WTC11 (cell line): ENCODE results near the gene PGM2. TPM values are rescaled to one million over a fixed set of nuclear protein-coding genes. Genes with fewer than 3 reads are reported as not detected.

Experiments
- ATAC-seq: fragments of 200-7000 bp; cut with Tn5 transposase; 2 replicates; pipeline ENCODE4 v1.10.0; 2021; ENCODE audit warnings: mild to moderate bottlenecking, moderate library complexity
- CTCF ChIA-PET: fragments of 300-600 bp; sonication (Branson Sonifier 250); formaldehyde crosslinking; loops from one replicate; lab custom pipeline; 2021; ENCODE audit warnings: antibody characterized with exemption; lab: Charles Lee
- POLR2A ChIA-PET: fragments of 350-600 bp; sonication (Branson Sonifier 250); formaldehyde crosslinking; loops from one replicate; lab custom pipeline; 2021; ENCODE audit warnings: antibody characterized with exemption; lab: Charles Lee
- DNase-seq: peaks from one replicate; pipeline ENCODE4 v3.0.0; 2021; ENCODE audit warnings: low spot score
- H3K27ac Mint-ChIP-seq: 2 replicates; pipeline ENCODE4 v1.8.0; 2021; ENCODE audit warnings: mixed read lengths
- H3K27me3 Mint-ChIP-seq: 2 replicates; pipeline ENCODE4 v1.8.0; 2021; ENCODE audit warnings: low read depth, mild to moderate bottlenecking, moderate library complexity, mixed read lengths
- H3K36me3 Mint-ChIP-seq: 2 replicates; pipeline ENCODE4 v1.8.0; 2021; ENCODE audit warnings: mixed read lengths
- H3K4me1 Mint-ChIP-seq: 2 replicates; pipeline ENCODE4 v1.8.0; 2022; ENCODE audit warnings: mixed read lengths
- H3K4me3 Mint-ChIP-seq: 2 replicates; pipeline ENCODE4 v1.8.0; 2021; ENCODE audit warnings: mild to moderate bottlenecking, moderate library complexity, mixed read lengths
- H3K9me3 Mint-ChIP-seq: 2 replicates; pipeline ENCODE4 v1.8.0; 2021; ENCODE audit warnings: mixed read lengths
- ATF1 ChIP-seq: sonication (generic); formaldehyde crosslinking; IDR thresholded peaks from 2 replicates; pipeline ENCODE4 v1.8.1; 2023; ENCODE audit warnings: mild to moderate bottlenecking, moderate library complexity, missing genetic modification reagents
- HMGA2 ChIP-seq: fragments of 250-450 bp; sonication (Bioruptor Pico); IDR thresholded peaks from 2 replicates; pipeline ENCODE4 v1.4.0; 2021; ENCODE audit warnings: mild to moderate bottlenecking, moderate library complexity
- JAZF1 ChIP-seq: fragments of 250-450 bp; sonication (Bioruptor Pico); IDR thresholded peaks from 2 replicates; pipeline ENCODE4 v1.9.0; 2021; ENCODE audit warnings: moderate library complexity, mild to moderate bottlenecking, inconsistent platforms
- KAT7 ChIP-seq: sonication (generic); formaldehyde crosslinking; IDR thresholded peaks from 2 replicates; pipeline ENCODE4 v1.8.1; 2023; ENCODE audit warnings: missing genetic modification reagents, mild to moderate bottlenecking, borderline replicate concordance
- NFYB ChIP-seq: sonication (generic); formaldehyde crosslinking; conservative IDR thresholded peaks from 2 replicates; pipeline ENCODE4 v1.8.0; 2022; ENCODE audit warnings: low read depth, missing genetic modification reagents
- OVOL2 ChIP-seq: fragments of 250-450 bp; sonication (Bioruptor Pico); IDR thresholded peaks from 2 replicates; pipeline ENCODE4 v1.9.0; 2021; ENCODE audit warnings: mild to moderate bottlenecking, borderline replicate concordance
- RELA ChIP-seq: sonication (generic); formaldehyde crosslinking; IDR thresholded peaks from 2 replicates; pipeline ENCODE4 v1.8.1; 2022; ENCODE audit warnings: missing genetic modification reagents, mild to moderate bottlenecking, borderline replicate concordance
- ZNF232 ChIP-seq: sonication (generic); formaldehyde crosslinking; IDR thresholded peaks from 2 replicates; pipeline ENCODE4 v1.8.0; 2022; ENCODE audit warnings: mild to moderate bottlenecking, missing genetic modification reagents
- total RNA-seq: library from RNA; stranded (reverse); gene quantifications from 3 replicates; pipeline ENCODE4 v1.2.3, GENCODE V29; 2021
- TF ChIP-seq, protein P1 (sequence below): sonication (generic); formaldehyde crosslinking; IDR thresholded peaks from 2 replicates; pipeline ENCODE4 v1.8.1; 2022; ENCODE audit warnings: mild to moderate bottlenecking, moderate library complexity, missing genetic modification reagents
- TF ChIP-seq, protein P2 (sequence below): sonication (generic); formaldehyde crosslinking; conservative IDR thresholded peaks from 2 replicates; pipeline ENCODE4 v1.8.1; 2023; ENCODE audit warnings: mild to moderate bottlenecking, low read depth, missing genetic modification reagents, moderate library complexity
- TF ChIP-seq, protein P3 (sequence below): fragments of 250-450 bp; sonication (Bioruptor Pico); IDR thresholded peaks from 2 replicates; pipeline ENCODE4 v1.9.0; 2021; ENCODE audit warnings: mild to moderate bottlenecking
- TF ChIP-seq, protein P4 (sequence below): fragments of 250-450 bp; sonication (Bioruptor Pico); IDR thresholded peaks from 2 replicates; pipeline ENCODE4 v1.9.0; 2021; ENCODE audit warnings: moderate library complexity, mild to moderate bottlenecking, inconsistent platforms, borderline replicate concordance
- TF ChIP-seq, protein P5 (sequence below): fragments of 250-450 bp; sonication (Bioruptor Pico); IDR thresholded peaks from 2 replicates; pipeline ENCODE4 v1.9.0; 2021; ENCODE audit warnings: mild to moderate bottlenecking
- TF ChIP-seq, protein P6 (sequence below): sonication (generic); formaldehyde crosslinking; IDR thresholded peaks from 2 replicates; pipeline ENCODE4 v1.8.0; 2023; ENCODE audit warnings: missing genetic modification reagents, mild to moderate bottlenecking, borderline replicate concordance
- TF ChIP-seq, protein P7 (sequence below): sonication (generic); formaldehyde crosslinking; IDR thresholded peaks from 2 replicates; pipeline ENCODE4 v1.8.0; 2022; ENCODE audit warnings: missing genetic modification reagents

The PGM2 gene
- total RNA-seq, 1 experiment from 2014 or later: 31.4 TPM

DNA sequence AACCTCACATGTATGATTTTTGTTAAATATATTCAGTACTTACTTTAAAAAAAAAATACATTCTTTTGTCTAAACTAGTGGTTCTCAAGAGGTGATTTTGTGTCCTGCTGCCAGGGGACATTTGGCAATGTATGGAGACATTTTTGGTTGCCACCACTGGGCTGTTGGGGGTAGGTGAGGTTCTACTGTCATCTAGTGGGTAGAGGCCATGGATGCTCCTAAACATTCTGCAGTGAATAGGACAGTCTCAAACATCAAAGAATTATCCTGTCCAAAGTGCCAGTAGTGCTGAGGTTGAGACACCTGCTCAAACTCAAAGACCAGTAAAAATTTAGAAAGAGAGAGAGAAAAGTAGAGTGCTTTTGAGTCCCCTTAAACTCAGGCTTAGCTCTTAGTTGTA is 32.9 kb upstream of the PGM2 start:
- TF ChIP-seq, protein P1, sequence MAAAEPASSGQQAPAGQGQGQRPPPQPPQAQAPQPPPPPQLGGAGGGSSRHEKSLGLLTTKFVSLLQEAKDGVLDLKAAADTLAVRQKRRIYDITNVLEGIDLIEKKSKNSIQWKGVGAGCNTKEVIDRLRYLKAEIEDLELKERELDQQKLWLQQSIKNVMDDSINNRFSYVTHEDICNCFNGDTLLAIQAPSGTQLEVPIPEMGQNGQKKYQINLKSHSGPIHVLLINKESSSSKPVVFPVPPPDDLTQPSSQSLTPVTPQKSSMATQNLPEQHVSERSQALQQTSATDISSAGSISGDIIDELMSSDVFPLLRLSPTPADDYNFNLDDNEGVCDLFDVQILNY (CRISPR knock-in tag): no peak
- no peak for TF ChIP-seq RELA
- TF ChIP-seq, protein P2, sequence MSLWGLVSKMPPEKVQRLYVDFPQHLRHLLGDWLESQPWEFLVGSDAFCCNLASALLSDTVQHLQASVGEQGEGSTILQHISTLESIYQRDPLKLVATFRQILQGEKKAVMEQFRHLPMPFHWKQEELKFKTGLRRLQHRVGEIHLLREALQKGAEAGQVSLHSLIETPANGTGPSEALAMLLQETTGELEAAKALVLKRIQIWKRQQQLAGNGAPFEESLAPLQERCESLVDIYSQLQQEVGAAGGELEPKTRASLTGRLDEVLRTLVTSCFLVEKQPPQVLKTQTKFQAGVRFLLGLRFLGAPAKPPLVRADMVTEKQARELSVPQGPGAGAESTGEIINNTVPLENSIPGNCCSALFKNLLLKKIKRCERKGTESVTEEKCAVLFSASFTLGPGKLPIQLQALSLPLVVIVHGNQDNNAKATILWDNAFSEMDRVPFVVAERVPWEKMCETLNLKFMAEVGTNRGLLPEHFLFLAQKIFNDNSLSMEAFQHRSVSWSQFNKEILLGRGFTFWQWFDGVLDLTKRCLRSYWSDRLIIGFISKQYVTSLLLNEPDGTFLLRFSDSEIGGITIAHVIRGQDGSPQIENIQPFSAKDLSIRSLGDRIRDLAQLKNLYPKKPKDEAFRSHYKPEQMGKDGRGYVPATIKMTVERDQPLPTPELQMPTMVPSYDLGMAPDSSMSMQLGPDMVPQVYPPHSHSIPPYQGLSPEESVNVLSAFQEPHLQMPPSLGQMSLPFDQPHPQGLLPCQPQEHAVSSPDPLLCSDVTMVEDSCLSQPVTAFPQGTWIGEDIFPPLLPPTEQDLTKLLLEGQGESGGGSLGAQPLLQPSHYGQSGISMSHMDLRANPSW: no peak
- no peak for TF ChIP-seq JAZF1 (CRISPR knock-in tag)
- TF ChIP-seq, protein P3, sequence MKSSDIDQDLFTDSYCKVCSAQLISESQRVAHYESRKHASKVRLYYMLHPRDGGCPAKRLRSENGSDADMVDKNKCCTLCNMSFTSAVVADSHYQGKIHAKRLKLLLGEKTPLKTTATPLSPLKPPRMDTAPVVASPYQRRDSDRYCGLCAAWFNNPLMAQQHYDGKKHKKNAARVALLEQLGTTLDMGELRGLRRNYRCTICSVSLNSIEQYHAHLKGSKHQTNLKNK (CRISPR knock-in tag): no peak
- no peak for TF ChIP-seq KAT7
- no peak for TF ChIP-seq HMGA2 (CRISPR knock-in tag)
- TF ChIP-seq, protein P4, sequence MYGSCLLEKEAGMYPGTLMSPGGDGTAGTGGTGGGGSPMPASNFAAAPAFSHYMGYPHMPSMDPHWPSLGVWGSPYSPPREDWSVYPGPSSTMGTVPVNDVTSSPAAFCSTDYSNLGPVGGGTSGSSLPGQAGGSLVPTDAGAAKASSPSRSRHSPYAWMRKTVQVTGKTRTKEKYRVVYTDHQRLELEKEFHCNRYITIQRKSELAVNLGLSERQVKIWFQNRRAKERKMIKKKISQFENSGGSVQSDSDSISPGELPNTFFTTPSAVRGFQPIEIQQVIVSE (CRISPR knock-in tag): no peak
- no peak for TF ChIP-seq OVOL2
- POLR2A ChIA-PET: interaction anchor here (0.7 kb wide), 1 partner anchor 37 kb away, joined by 3 read pairs; no protein-coding TSS in a partner anchor
- DNase-seq: no peak
- H3K4me1 Mint-ChIP-seq: no peaks in the 10 kb centered on the region
- H3K36me3 Mint-ChIP-seq: peaks cover 19% of the 10 kb centered on the region
- peaks cover 25% of the 10 kb centered on the region for H3K9me3 Mint-ChIP-seq
- ATAC-seq: peak; percentile 59
- H3K27me3 Mint-ChIP-seq: no peaks in the 10 kb centered on the region
- H3K4me3 Mint-ChIP-seq: no peak overlapping the region
- CTCF ChIA-PET: no interaction called here
- H3K27ac Mint-ChIP-seq: no peak overlapping the region

DNA sequence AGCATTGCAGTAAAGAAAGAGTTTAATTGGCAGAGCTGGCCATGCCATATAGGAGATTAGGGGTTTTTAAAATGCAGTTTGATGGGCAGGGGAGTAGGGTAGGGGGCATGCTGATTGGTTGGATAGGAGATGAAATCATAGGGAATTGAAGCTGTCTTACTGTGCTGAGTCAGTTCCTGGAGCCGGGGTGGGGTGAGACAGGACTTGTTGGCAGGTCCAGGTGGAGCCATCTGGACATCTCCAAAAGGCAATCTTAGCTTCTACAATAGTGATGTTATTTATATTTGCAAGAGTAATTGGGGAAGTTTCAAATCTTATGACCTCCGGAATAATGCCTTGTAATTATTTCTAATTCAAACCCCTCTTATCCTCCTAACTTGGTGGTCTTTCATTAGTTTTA is 32.4 kb upstream of the PGM2 start:
- no peak overlapping the region for H3K4me3 Mint-ChIP-seq
- peaks cover 25% of the 10 kb centered on the region for H3K9me3 Mint-ChIP-seq
- DNase-seq (no peak), ATAC-seq (no peak)
- no peaks in the 10 kb centered on the region for H3K27me3 Mint-ChIP-seq
- CTCF ChIA-PET: no interaction called here
- H3K4me1 Mint-ChIP-seq: no peaks in the 10 kb centered on the region
- H3K36me3 Mint-ChIP-seq: peaks cover 19% of the 10 kb centered on the region
- no peak overlapping the region for H3K27ac Mint-ChIP-seq
- POLR2A ChIA-PET: interaction anchor here (0.6 to 0.7 kb wide), 2 partner anchors 36 to 94 kb away, joined by 3 to 5 read pairs; no protein-coding TSS in a partner anchor
- no peak for TF ChIP-seq ATF1 (CRISPR knock-in tag)
- TF ChIP-seq, protein P5, sequence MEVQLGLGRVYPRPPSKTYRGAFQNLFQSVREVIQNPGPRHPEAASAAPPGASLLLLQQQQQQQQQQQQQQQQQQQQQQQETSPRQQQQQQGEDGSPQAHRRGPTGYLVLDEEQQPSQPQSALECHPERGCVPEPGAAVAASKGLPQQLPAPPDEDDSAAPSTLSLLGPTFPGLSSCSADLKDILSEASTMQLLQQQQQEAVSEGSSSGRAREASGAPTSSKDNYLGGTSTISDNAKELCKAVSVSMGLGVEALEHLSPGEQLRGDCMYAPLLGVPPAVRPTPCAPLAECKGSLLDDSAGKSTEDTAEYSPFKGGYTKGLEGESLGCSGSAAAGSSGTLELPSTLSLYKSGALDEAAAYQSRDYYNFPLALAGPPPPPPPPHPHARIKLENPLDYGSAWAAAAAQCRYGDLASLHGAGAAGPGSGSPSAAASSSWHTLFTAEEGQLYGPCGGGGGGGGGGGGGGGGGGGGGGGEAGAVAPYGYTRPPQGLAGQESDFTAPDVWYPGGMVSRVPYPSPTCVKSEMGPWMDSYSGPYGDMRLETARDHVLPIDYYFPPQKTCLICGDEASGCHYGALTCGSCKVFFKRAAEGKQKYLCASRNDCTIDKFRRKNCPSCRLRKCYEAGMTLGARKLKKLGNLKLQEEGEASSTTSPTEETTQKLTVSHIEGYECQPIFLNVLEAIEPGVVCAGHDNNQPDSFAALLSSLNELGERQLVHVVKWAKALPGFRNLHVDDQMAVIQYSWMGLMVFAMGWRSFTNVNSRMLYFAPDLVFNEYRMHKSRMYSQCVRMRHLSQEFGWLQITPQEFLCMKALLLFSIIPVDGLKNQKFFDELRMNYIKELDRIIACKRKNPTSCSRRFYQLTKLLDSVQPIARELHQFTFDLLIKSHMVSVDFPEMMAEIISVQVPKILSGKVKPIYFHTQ (CRISPR knock-in tag): no peak
- TF ChIP-seq, protein P6, sequence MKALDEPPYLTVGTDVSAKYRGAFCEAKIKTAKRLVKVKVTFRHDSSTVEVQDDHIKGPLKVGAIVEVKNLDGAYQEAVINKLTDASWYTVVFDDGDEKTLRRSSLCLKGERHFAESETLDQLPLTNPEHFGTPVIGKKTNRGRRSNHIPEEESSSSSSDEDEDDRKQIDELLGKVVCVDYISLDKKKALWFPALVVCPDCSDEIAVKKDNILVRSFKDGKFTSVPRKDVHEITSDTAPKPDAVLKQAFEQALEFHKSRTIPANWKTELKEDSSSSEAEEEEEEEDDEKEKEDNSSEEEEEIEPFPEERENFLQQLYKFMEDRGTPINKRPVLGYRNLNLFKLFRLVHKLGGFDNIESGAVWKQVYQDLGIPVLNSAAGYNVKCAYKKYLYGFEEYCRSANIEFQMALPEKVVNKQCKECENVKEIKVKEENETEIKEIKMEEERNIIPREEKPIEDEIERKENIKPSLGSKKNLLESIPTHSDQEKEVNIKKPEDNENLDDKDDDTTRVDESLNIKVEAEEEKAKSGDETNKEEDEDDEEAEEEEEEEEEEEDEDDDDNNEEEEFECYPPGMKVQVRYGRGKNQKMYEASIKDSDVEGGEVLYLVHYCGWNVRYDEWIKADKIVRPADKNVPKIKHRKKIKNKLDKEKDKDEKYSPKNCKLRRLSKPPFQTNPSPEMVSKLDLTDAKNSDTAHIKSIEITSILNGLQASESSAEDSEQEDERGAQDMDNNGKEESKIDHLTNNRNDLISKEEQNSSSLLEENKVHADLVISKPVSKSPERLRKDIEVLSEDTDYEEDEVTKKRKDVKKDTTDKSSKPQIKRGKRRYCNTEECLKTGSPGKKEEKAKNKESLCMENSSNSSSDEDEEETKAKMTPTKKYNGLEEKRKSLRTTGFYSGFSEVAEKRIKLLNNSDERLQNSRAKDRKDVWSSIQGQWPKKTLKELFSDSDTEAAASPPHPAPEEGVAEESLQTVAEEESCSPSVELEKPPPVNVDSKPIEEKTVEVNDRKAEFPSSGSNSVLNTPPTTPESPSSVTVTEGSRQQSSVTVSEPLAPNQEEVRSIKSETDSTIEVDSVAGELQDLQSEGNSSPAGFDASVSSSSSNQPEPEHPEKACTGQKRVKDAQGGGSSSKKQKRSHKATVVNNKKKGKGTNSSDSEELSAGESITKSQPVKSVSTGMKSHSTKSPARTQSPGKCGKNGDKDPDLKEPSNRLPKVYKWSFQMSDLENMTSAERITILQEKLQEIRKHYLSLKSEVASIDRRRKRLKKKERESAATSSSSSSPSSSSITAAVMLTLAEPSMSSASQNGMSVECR (CRISPR knock-in tag): no peak
- TF ChIP-seq, protein P2: no peak
- no peak for TF ChIP-seq NFYB (CRISPR knock-in tag)
- no peak for TF ChIP-seq ZNF232
- TF ChIP-seq, protein P7, sequence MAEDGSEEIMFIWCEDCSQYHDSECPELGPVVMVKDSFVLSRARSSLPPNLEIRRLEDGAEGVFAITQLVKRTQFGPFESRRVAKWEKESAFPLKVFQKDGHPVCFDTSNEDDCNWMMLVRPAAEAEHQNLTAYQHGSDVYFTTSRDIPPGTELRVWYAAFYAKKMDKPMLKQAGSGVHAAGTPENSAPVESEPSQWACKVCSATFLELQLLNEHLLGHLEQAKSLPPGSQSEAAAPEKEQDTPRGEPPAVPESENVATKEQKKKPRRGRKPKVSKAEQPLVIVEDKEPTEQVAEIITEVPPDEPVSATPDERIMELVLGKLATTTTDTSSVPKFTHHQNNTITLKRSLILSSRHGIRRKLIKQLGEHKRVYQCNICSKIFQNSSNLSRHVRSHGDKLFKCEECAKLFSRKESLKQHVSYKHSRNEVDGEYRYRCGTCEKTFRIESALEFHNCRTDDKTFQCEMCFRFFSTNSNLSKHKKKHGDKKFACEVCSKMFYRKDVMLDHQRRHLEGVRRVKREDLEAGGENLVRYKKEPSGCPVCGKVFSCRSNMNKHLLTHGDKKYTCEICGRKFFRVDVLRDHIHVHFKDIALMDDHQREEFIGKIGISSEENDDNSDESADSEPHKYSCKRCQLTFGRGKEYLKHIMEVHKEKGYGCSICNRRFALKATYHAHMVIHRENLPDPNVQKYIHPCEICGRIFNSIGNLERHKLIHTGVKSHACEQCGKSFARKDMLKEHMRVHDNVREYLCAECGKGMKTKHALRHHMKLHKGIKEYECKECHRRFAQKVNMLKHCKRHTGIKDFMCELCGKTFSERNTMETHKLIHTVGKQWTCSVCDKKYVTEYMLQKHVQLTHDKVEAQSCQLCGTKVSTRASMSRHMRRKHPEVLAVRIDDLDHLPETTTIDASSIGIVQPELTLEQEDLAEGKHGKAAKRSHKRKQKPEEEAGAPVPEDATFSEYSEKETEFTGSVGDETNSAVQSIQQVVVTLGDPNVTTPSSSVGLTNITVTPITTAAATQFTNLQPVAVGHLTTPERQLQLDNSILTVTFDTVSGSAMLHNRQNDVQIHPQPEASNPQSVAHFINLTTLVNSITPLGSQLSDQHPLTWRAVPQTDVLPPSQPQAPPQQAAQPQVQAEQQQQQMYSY (CRISPR knock-in tag): no peak
- no peak for TF ChIP-seq KAT7
